DMS114 treated with DMSO at 0.1 percent for 48 hours (cell line): ENCODE data around the gene SALL1.

ENCODE experiments used
- DNase-seq: peaks from one replicate; lab custom pipeline; 2025; ENCODE audit not compliant: unreplicated experiment; lab: John Stamatoyannopoulos, UW

SALL1 gene

DNA sequence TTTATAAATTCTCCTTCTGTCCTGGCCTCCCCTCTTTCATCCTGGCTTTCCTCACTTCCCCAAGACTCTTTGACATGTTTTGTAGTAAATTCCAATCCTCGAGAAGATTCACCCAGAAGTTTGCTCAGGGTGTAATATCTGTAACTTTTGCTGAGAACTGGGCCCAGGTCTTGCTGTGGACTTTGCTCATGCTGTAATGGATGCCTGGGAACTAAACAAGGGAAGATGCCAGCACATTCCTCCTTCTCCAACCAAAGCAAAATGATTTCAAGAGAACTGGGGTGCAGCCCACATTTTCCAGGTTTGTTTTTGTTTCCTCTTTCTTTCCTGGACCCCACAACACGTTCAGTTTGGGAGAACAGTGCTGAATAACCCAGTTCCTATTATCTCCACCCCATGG lies 6.6 kb upstream of the SALL1 start:
- no peak for DNase-seq

DNA sequence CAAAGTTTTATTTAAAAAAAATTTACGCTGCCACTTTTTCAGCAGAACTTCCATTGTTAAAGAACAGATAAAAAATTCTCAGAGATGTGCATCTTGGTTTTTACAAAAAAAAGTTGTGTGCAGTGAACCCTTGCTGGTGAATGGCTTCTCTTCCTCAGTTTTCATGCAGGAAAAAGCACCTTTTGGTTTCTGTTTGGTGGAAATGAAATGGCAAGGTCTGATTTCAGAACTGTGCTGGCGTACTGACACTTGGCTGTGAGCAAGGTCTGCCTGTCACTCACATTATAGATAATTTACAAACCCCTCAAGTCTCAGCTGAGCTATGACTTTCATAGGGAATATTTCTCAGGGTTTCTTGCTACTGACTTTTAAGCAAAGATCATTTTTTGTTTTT lies 5.7 kb upstream of the SALL1 start:
- no peak for DNase-seq

DNA sequence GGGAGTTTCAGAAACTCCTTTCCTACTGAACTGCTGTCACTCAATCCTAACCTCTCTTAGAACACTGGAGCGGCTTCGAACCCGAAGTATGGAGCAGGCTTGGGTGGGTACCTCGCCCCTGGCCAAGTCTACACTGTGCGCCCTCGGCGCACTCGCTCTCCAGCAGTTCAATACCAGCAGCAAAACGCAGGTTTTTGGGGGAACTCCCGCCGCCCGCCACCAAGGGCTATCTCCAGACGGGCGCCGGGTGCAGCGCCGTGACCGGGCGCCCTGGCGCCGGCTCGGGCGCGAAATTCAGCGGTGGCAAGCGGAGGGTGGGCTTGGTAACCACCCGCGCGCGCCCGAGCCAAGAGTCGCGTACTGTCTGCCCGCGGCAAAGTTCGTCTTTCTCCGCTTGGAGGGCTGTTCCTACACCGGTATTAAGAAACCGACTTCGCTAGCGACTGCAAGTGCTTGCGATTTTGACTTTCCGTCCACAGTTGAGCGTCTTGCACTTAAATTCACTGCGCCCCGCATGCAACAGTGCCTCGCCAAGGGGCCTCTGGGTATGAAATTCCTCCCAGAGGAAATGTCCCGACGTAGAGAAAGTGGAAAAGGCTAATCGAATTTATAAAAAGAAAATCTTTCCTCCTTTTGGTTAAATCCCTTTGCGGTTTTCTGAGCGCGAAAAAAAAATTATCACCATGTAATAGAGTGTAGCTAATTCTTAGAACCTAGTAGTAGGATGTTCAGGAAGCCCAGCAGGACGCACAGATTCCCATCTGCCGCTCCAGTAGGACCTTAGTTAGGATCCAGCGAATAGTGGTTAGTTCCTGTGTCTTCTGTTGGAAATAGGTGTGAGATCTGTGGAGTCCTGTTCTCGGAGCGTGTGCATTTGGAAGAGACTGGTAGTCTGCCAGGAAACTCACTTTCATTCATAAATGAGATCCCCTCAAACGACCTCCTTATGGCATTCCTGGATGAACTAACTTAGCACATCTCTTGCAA lies 5.0 kb upstream of the SALL1 start:
- peak; percentile 29 for DNase-seq

DNA sequence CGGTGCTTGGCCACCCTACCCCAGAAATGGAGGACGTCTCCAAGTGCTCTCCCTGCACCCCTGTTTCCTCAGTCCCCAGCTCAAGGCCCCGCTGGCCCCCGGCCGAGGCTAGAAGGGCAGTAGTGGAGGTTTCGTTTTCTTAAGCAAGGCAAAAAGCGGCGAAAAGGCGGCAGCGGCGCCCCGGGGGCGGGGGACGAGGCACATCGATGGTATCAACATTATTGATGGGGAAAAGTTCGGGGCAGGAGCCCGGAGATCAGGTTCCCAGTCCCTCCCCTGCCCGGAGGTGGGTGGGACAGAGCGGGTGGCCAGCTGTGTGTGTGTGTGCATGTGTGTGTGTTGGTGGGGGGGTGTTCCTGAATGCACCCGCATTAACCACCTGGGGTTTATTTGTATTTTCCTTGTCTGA lies 4.1 kb upstream of the SALL1 start:
- no peak for DNase-seq

DNA sequence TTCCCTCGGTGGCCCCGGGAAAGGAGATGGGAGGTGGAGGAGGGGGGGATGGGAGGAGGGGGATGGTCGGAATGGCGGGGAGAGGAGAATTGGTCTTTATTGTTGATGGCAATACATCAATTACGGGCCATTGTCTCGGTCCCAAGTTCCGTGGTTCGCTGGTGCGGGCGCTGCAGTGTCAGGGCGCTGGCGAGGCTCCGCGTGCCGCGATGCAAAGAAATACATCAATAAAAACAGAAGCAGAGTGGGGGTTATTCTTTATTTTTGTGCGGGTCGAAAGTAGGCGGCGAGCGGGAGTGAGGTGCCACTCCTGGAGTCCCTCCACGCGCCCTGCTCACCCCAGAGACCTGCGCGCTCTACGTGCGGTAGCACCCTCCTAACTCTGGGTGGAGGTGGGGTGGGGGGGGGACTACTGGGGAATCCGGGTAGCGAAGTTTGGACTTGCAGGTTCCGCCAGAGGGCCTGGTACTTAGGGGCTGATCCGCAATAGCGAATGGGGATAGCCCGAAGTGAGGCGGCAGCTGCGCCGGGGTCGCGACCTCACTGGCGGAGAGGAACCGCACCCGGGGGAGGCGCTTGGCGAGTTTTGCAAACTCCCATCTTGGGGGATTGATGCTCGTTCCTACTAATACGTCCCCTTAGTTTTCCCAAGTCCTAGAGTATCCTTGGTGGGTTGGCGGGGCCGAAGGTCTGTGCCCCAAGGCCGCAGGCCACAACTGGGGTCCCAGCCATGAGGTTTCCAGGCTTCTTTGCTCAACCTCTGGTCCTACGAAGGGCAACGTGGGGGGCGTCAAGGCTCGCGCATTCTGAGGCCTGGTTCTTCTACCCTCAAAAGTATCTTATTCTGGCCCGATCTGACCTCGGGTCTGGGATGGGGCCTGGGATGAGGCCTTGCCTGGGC lies 3.5 kb upstream of the SALL1 start:
- DNase-seq, result no peak

DNA sequence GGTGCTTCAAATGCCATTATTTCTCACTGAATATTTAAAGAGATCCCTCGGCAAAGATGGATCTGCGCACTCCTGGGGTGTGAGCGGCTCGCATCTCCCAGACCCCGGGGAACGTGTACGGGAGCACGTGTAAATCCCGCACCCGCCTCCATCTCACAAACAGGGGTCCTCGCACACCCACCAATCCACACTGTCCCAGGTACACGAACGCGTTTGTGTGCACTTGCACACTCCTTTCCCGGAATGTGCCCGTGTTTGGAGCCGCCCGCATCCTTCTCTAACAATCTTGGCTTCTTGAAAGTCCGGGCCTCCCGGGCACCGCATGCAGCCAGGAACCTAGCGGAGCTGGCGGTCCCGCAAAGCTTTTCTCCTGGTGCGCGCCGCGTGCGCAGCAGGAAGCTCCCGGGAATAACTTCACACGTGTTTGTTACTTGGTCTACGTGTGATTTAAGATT lies 2.5 kb upstream of the SALL1 start:
- no peak for DNase-seq

DNA sequence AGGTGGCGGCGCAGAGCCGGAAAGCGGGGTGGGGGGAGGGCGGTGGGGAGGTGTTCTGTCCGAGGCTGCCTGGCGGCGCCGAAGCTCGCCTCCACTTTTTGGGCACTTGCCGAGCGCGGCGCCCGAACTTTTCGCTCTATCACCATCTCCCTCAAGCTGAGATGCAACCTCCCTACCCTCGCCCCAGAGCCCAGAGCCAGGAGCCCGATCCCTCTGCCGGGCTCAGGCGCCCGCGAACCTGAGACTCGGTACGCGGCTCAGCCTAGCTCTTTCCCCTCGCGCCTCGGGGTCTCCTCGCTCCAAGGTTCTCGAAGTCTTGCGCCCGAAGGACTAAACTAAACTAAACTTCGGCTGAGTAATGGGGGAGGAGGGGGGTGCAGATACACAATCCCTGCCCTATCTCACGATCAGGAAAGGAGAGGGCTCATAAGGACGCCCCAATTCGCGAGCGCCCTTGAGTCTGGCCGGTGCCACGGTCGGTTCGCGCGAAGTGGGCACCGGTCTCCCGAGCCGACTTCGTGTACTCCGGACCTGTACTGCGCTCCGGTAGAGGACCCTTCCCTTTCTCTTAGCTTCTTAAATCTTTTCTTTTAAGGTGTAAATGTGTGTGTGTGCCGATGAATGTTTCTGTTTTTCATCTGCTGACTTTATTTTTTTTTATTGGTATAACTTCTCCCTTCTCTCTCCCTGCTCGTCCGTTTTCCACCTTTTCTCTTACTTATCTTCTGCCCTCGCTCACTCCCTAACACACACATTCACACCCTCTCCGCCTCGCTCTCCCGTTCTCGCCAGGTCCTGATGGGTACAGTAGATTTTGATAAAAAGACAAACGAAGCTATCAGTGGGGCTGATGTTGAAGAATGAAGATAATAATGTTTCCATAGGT lies 1.9 kb upstream of the SALL1 start:
- DNase-seq, result peak; percentile 46

DNA sequence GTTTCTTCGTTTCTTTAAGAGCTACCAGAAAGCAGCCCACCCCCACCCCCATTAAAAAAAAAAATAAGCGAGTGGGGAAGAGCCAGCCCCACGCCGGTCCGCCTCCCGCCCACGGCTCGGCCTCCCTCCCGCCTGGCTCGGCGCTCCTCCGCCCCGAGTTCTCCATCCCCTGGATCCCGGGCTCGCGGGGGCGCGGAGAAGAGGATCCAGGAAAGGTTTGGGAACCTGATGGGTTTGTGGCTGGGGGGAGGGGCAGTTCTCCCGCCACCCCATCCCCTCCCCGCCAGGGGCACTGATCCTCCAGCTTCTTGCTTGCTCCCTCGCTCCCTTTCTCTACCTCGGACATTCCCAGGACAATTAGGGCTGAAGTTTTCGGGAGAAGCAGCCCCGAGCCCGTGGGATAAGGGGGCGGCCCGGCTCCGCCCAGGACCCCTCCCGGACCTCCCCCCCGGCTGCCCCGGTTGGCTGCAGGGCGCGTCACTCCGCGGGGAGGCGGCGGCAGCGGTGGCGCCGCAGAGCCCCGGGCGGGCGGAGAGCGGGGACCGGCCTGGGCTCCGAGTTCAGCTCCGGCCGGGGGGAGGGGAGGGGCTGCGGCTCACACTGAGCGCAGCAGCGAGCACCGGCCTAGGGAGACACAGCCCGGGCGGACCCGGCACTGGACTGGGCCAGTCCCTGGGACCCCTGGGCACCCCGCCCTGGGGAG lies 1.0 kb upstream of the SALL1 start:
- peak; percentile 30 for DNase-seq

DNA sequence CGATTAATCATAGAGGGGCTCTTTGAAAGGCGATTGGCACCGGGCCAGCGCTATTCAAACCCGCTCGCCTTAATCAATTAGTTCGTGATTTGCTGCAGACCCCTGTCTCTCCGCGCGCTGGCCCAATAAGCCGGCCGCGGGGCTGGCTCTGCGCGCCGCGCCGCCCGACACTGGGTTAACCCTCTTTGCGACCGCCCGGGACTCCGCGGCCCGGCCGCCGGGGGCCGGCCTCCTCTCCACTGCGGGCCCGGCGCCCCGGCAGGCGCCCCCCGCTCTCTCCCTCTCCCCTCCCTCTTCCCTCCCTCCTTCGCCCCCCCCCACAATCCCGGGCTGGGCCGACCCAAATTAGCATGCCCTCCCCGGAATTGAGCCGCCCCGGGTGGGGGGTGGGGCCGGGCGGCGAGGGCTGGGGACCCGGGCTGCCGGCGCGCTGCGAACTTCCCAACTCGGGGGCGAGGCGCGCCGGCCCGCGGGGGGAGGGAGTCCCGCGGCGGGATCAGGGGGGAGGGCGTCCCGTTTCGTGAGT lies 428 bp upstream of the SALL1 start:
- DNase-seq, result peak; percentile 58

DNA sequence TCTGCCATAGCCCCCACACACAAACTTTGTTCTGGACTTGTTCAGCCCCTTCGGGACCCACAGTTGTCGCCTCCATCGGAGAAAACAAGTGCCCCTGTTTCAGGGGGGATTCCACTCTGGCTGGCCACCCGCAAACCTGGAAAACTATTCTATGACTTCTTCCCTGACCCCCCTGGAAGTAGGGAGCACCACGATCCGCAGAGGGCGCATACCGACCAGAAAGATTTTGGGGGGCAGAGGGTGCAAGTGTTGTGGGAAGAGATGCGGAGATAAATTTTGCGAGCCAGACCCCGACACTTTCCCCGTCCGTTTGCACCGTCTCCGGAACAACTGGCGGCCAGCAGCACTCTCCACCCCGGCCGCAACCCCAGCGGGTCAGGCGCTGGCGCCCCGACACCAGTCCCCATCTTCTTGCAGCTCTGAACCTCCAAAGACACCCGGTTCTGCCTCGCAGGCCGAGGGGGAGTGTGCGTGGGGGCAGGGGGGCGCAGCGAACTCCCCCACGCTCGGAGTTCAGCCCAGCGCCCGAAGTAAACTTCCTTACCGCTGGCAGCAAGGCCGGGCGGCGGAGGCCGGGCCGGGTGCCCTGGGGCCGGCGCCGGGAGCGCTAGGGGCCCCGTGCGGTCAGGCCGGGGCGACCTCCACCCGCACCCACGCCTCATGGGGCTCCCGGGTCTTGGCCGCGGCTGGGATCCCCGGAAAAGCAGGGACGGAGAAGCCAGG lies 744 bp downstream of the SALL1 start:
- no peak for DNase-seq

DNA sequence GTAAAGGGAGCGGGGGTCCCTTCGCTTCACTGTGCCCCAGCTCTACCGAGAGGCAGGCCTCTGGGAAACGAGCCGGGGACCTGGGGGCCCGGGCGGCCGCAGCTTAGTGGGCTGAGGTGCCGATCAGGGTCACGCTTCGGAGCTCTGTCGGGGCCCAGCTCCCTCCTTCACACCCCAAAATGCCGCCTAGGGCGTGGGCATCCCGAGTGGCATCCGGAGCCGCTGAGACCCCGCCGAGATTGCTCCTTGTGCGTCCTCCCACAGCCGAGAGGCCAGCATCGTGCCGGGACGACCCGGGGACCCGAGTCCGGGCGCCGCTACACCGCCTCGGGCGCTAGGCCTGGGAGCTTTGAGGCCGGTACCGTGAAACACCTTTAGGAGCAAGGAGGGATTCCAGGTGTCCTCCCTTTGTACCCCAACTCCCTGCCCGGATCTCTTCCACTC lies 1.3 kb downstream of the SALL1 start:
- DNase-seq, result no peak

DNA sequence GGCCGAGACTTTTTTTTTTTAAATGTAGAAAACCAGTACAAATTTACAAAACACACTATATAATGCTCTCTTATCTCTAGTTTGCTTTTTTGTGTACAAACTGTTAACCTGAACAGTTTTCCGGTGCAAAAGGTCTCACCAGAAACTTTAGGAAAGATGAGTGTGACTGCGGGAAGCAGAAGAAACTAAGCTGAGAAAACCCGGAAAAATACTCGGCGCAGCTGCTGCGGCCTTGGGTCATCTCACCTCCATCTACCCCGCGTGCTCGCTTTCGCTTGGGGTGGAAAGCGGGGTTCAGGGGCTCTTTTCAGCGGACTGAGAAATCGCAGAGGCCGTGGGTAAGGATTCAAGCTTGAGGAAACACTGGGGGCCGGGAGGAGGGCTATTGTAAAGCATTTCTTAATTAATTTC lies 1.8 kb downstream of the SALL1 start:
- no peak for DNase-seq

DNA sequence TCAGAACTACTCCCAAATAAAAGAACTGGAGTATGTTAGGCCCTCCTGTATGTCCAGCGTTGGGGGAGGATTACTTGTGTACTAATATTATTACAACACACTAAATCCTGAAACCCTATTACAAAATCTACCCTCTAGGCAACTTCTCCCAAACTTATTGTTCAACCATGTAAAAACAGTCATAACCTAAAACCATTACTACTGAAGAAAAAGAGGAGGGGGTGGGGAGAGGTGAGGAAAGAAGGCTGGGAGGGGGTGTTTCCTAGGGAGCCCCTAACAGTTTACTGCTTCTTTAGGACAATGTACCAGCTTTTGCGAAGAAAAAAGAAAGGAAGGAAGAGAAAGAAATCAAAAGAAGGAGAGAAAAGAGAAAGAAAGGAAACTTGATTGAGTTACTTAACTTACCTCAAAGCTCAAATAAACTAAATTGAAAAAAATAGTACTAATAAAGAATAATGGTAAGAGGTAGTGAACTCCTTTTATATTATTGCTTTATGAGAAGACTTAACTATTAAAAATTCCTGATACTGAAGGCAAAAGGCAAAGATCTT lies 2.3 kb downstream of the SALL1 start:
- no peak for DNase-seq

DNA sequence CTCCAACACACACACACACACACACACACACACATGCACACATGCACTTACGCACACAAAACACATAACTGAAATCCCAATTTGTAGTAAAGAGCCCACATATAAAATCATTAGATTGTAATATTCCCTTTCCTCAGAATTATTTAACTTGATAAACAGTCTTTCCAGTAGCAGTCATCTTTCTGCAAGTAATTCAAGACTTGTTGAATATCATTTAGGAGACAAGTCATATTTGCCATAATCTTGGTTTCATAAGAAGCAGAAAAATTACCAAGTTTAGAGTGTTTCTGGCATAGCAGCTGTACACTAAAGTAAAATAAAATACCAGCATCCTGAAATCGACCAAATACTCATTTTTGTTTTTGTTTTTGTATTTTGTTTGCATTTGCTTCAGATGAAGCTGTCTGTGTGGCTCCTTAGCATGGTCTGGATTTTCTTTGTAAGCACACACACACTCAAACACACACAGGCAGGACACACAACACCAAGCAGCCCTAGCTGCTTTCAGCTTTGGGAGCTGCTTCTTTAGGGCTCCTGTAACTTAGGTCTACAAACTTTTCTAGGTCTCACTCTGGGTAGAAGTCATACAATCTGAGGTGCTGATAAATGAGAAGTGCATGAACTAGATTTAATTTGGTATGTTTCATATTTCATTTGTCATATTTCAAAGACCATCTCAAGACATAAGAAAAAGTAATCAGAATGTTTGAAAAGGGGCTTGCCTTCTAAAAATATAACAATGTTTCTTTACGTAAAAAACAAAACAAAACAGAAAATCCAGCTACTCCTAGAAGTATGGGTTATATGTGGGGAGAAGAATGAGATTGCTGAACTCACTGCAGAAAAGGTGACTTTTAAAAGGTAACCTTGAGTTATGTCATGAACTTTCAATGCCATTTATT lies 3.0 kb downstream of the SALL1 start:
- no peak for DNase-seq

DNA sequence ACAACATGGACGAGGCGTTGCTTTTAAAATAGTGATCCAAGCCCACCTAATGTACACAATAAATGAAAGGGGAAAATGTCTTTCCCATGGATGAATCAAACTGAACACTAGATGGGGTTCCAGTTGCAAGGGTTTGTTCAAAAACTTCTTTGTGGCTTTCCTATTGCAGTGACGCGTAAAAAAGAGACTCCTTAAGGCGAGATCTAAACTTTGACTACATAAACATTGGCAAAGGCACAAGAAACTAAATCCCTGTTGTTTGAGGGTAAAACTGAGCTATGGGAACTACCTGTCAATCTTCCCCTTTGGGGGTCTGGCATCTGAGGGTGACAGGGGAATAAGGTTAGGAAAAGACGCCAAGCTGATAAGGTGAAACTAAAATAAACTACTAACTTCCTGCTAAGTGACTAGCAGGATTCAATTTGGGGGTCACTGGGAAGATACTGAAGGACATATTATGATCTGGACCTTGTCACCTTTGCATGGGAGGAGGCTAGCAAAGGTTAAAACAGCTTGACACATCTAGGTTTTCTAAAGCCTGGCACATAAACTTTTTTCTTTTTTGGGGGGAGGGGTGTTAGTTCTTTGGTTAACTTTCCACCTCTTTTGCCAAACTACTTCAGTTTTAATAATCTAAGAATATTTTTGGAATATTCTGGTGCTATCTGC lies 4.7 kb downstream of the SALL1 start:
- DNase-seq, result no peak

DNA sequence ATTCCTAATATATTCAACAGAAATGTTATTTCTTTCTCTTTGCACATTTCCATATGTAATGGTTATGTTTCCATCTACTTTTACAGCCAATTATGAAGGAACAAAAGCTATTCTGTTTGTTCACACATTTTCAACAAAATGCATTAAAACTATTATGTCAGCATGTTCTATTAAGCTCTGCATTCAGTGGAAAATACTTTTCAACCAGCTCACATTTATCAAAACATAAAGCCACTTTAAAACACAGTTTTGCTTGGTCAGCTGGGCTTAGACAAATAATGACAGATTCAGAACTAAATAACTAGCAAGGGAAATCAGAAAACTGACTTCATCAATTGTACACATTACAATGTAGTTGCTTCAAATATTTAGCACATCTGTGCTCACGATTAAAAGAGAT lies 6.9 kb downstream of the SALL1 start:
- no peak for DNase-seq
